ENCODE data around the gene MACF1. TPM values are rescaled to one million over a fixed set of nuclear protein-coding genes. Genes with fewer than 3 reads are reported as not detected.

The MACF1 gene
- polyA plus RNA-seq, 6 donors from 2014 or later = 9.1 to 96.3 (median 29.5) TPM

- H3K4me3 Mint-ChIP-seq = peak overlapping the region in 2 of 8 donors; percentile 20 to 21
- peak overlapping the region in 3 of 6 donors; percentile 28 to 42 (median 42) for H3K27ac Mint-ChIP-seq
- H3K27me3 Mint-ChIP-seq = no peaks in the 10 kb centered on the region
- no peaks in the 10 kb centered on the region for H3K36me3 Mint-ChIP-seq
- DNase-seq (no peak), ATAC-seq (ENCODE audit: low read depth in 2 of 2) (no peak)
- H3K4me1 Mint-ChIP-seq = peaks cover 15 to 48% (median 27%) of the 10 kb centered on the region in 3 donors
- H3K9me3 Mint-ChIP-seq = no peaks in the 10 kb centered on the region
These were observed 207.3 kb downstream of the MACF1 start for GRCh38 chr1:39411526-39412478.

- peaks cover 0 to under 1% of the 10 kb centered on the region in 2 donors for H3K36me3 Mint-ChIP-seq
- no peak overlapping the region for H3K4me3 Mint-ChIP-seq
- H3K4me1 Mint-ChIP-seq = peaks cover 15 to 40% (median 16%) of the 10 kb centered on the region in 3 donors
- ATAC-seq (ENCODE audit: low read depth in 2 of 2) (no peak), DNase-seq (no peak)
- H3K27me3 Mint-ChIP-seq = no peaks in the 10 kb centered on the region
- H3K9me3 Mint-ChIP-seq = no peaks in the 10 kb centered on the region
- H3K27ac Mint-ChIP-seq = no peak overlapping the region
These were observed 208.4 kb downstream of the MACF1 start for GRCh38 chr1:39412892-39413291.

GRCh38 chr1:39413902-39414528 lies 209.5 kb downstream of the MACF1 start:
- Mint-ChIP-seq H3K4me1 (peaks cover 15 to 38% (median 16%) of the 10 kb centered on the region in 3 donors), H3K27ac (peak overlapping the region in 2 of 6 donors; percentile 53 to 69)

GRCh38 chr1:39415553-39415952 lies 211.1 kb downstream of the MACF1 start:
- ATAC-seq (ENCODE audit: low read depth in 2 of 2) (no peak), DNase-seq (no peak)
- H3K27me3 Mint-ChIP-seq = no peaks in the 10 kb centered on the region
- H3K4me1 Mint-ChIP-seq = peaks cover 9 to 28% (median 12%) of the 10 kb centered on the region in 3 donors
- H3K9me3 Mint-ChIP-seq = no peaks in the 10 kb centered on the region
- H3K36me3 Mint-ChIP-seq = peaks cover 0 to 5% of the 10 kb centered on the region in 2 donors
- H3K4me3 Mint-ChIP-seq = no peak overlapping the region
- no peak overlapping the region for H3K27ac Mint-ChIP-seq

More at GRCh38 chr1:39413902-39414528, 209.5 kb downstream of the MACF1 start:
- Mint-ChIP-seq H3K9me3 (no peaks in the 10 kb centered on the region), H3K27me3 (no peaks in the 10 kb centered on the region), H3K4me3 (no peak overlapping the region), H3K36me3 (peaks cover 0 to 5% of the 10 kb centered on the region in 2 donors)
- DNase-seq (no peak), ATAC-seq (ENCODE audit: low read depth in 2 of 2) (no peak)

GRCh38 chr1:39416609-39417008 lies 212.1 kb downstream of the MACF1 start:
- DNase-seq (no peak), ATAC-seq (ENCODE audit: low read depth in 2 of 2) (no peak)
- Mint-ChIP-seq H3K36me3 (peaks cover 0 to 5% of the 10 kb centered on the region in 2 donors), H3K9me3 (no peaks in the 10 kb centered on the region), H3K27me3 (no peaks in the 10 kb centered on the region), H3K4me1 (peaks cover 4 to 22% (median 5%) of the 10 kb centered on the region in 3 donors), H3K4me3 (no peak overlapping the region), H3K27ac (no peak overlapping the region)

- DNase-seq (no peak), ATAC-seq (ENCODE audit: low read depth in 2 of 2) (no peak)
- Mint-ChIP-seq H3K36me3 (peaks cover 8 to 16% of the 10 kb centered on the region in 2 donors), H3K27ac (peak overlapping the region in 2 of 6 donors; percentile 54 to 87), H3K4me3 (no peak overlapping the region), H3K9me3 (no peaks in the 10 kb centered on the region), H3K27me3 (no peaks in the 10 kb centered on the region), H3K4me1 (peaks cover 0 to 14% (median 4%) of the 10 kb centered on the region in 3 donors)
These were observed 213.7 kb downstream of the MACF1 start for GRCh38 chr1:39418236-39418635.

- no peaks in the 10 kb centered on the region for H3K27me3 Mint-ChIP-seq
- no peak for DNase-seq
- H3K4me3 Mint-ChIP-seq = no peak overlapping the region
- peaks cover 24 to 33% of the 10 kb centered on the region in 2 donors for H3K36me3 Mint-ChIP-seq
- H3K4me1 Mint-ChIP-seq = peaks cover 0 to 6% (median 4%) of the 10 kb centered on the region in 3 donors
- no peak for ATAC-seq (ENCODE audit: low read depth in 2 of 2)
- no peaks in the 10 kb centered on the region for H3K9me3 Mint-ChIP-seq
- peak overlapping the region in 3 of 6 donors; percentile 24 to 69 (median 49) for H3K27ac Mint-ChIP-seq
These were observed 216.0 kb downstream of the MACF1 start for GRCh38 chr1:39420493-39420892.

GRCh38 chr1:39422614-39423013 lies 218.1 kb downstream of the MACF1 start:
- no peaks in the 10 kb centered on the region for H3K9me3 Mint-ChIP-seq
- no peaks in the 10 kb centered on the region for H3K27me3 Mint-ChIP-seq

GRCh38 chr1:39425151-39425550 lies 220.7 kb downstream of the MACF1 start:
- Mint-ChIP-seq H3K4me1 (no peaks in the 10 kb centered on the region), H3K36me3 (peaks cover 37 to 56% of the 10 kb centered on the region in 2 donors), H3K27me3 (no peaks in the 10 kb centered on the region), H3K27ac (peak overlapping the region in 2 of 6 donors; percentile 54 to 69), H3K4me3 (no peak overlapping the region), H3K9me3 (no peaks in the 10 kb centered on the region)
- no peak for ATAC-seq (ENCODE audit: low read depth in 2 of 2)
- no peak for DNase-seq

More at GRCh38 chr1:39422614-39423013, 218.1 kb downstream of the MACF1 start:
- Mint-ChIP-seq H3K4me3 (no peak overlapping the region), H3K4me1 (peaks cover 0 to 6% (median 4%) of the 10 kb centered on the region in 3 donors), H3K36me3 (peaks cover 28 to 45% of the 10 kb centered on the region in 2 donors), H3K27ac (peak overlapping the region in 1 of 6 donors; percentile 52)
- ATAC-seq (ENCODE audit: low read depth in 2 of 2) (no peak), DNase-seq (no peak)

- ATAC-seq (ENCODE audit: low read depth in 2 of 2) = no peak
- peak overlapping the region in 4 of 6 donors; percentile 2 to 69 (median 48) for H3K27ac Mint-ChIP-seq
- H3K9me3 Mint-ChIP-seq = no peaks in the 10 kb centered on the region
- H3K4me3 Mint-ChIP-seq = no peak overlapping the region
- H3K4me1 Mint-ChIP-seq = no peaks in the 10 kb centered on the region
- no peak for DNase-seq
- no peaks in the 10 kb centered on the region for H3K27me3 Mint-ChIP-seq
- peaks cover 42 to 56% of the 10 kb centered on the region in 2 donors for H3K36me3 Mint-ChIP-seq
These were observed 221.1 kb downstream of the MACF1 start for GRCh38 chr1:39425634-39426033.

GRCh38 chr1:39426346-39426745 lies 221.9 kb downstream of the MACF1 start:
- no peak for DNase-seq
- Mint-ChIP-seq H3K27ac (peak overlapping the region in 1 of 6 donors; percentile 18), H3K4me3 (no peak overlapping the region), H3K27me3 (no peaks in the 10 kb centered on the region), H3K36me3 (peaks cover 49 to 63% of the 10 kb centered on the region in 2 donors), H3K4me1 (no peaks in the 10 kb centered on the region), H3K9me3 (no peaks in the 10 kb centered on the region)
- ATAC-seq (ENCODE audit: low read depth in 2 of 2) = no peak

- Mint-ChIP-seq H3K36me3 (peaks cover 49 to 63% of the 10 kb centered on the region in 2 donors), H3K4me1 (no peaks in the 10 kb centered on the region), H3K27me3 (no peaks in the 10 kb centered on the region), H3K27ac (no peak overlapping the region), H3K4me3 (no peak overlapping the region), H3K9me3 (no peaks in the 10 kb centered on the region)
- DNase-seq (no peak), ATAC-seq (ENCODE audit: low read depth in 2 of 2) (no peak)
These were observed 222.9 kb downstream of the MACF1 start for GRCh38 chr1:39427374-39427773.

GRCh38 chr1:39427912-39428311 lies 223.4 kb downstream of the MACF1 start:
- Mint-ChIP-seq H3K4me3 (no peak overlapping the region), H3K9me3 (no peaks in the 10 kb centered on the region), H3K36me3 (peaks cover 45 to 61% of the 10 kb centered on the region in 2 donors), H3K4me1 (no peaks in the 10 kb centered on the region), H3K27ac (no peak overlapping the region), H3K27me3 (no peaks in the 10 kb centered on the region)
- no peak for DNase-seq
- ATAC-seq (ENCODE audit: low read depth in 2 of 2) = no peak
